OCI-LY1 (cell line): Measurements from ENCODE around the gene HDLBP.

Experiments used
- H2AFZ ChIP-seq: fragments of 200-600 bp; sonication (generic), shearing (Covaris generic); 2 replicates; pipeline ENCODE4 v1.6.0; 2014; ENCODE audit warnings: antibody characterized with exemption, mild to moderate bottlenecking, low read length
- H3F3A ChIP-seq: fragments of 200-600 bp; sonication (generic), shearing (Covaris generic); 2 replicates; pipeline ENCODE4 v1.6.0; 2014; ENCODE audit warnings: mild to moderate bottlenecking, antibody characterized with exemption, low read length, moderate library complexity; ENCODE audit not compliant: insufficient read depth
- H3K27ac ChIP-seq: fragments of 200-600 bp; sonication (generic); 2 replicates; pipeline ENCODE4 v1.5.1; 2014; ENCODE audit warnings: low read length, mixed run types, mild to moderate bottlenecking, low read depth; ENCODE audit not compliant: poor library complexity, severe bottlenecking
- H3K27me3 ChIP-seq: fragments of 200-600 bp; sonication (generic); 2 replicates; pipeline ENCODE4 v1.6.0; 2014; ENCODE audit warnings: antibody characterized with exemption, mild to moderate bottlenecking, low read length, moderate library complexity; ENCODE audit not compliant: insufficient read depth
- H3K36me3 ChIP-seq: fragments of 200-600 bp; sonication (generic); 2 replicates; pipeline ENCODE4 v1.6.1; 2014; ENCODE audit warnings: mild to moderate bottlenecking, antibody characterized with exemption, low read length, moderate library complexity, mixed read lengths; ENCODE audit not compliant: insufficient read depth
- H3K4me1 ChIP-seq: fragments of 200-600 bp; sonication (generic); 2 replicates; pipeline ENCODE4 v1.5.1; 2014; ENCODE audit warnings: mild to moderate bottlenecking, low read length, moderate library complexity; ENCODE audit not compliant: insufficient read depth, severe bottlenecking
- H3K4me2 ChIP-seq: fragments of 200-600 bp; sonication (generic), shearing (Covaris generic); 2 replicates; pipeline ENCODE4 v1.6.1; 2014; ENCODE audit warnings: low read length
- H3K4me3 ChIP-seq: fragments of 200-600 bp; sonication (generic); 2 replicates; pipeline ENCODE4 v1.5.1; 2014; ENCODE audit warnings: low read length, low read depth, mild to moderate bottlenecking, mixed read lengths; ENCODE audit not compliant: poor library complexity, severe bottlenecking
- H3K79me2 ChIP-seq: fragments of 200-600 bp; shearing (Covaris generic); 2 replicates; pipeline ENCODE4 v1.6.1; 2016; ENCODE audit warnings: mixed run types, low read length, mixed read lengths; ENCODE audit not compliant: insufficient read depth
- H3K9ac ChIP-seq: fragments of 200-600 bp; sonication (generic), shearing (Covaris generic); 2 replicates; pipeline ENCODE4 v1.6.1; 2014; ENCODE audit warnings: mild to moderate bottlenecking, low read length, mixed read lengths
- H3K9me2 ChIP-seq: fragments of 200-600 bp; sonication (generic), shearing (Covaris generic); 2 replicates; pipeline ENCODE4 v1.6.1; 2014; ENCODE audit warnings: low read depth, mild to moderate bottlenecking, low read length, mixed read lengths
- H3K9me3 ChIP-seq: fragments of 200-600 bp; shearing (Covaris generic); 2 replicates; pipeline ENCODE4 v1.6.1; 2014; ENCODE audit warnings: low read length, mixed read lengths
- H4K20me1 ChIP-seq: fragments of 200-600 bp; sonication (generic), shearing (Covaris generic); 2 replicates; pipeline ENCODE4 v1.6.0; 2016; ENCODE audit warnings: mild to moderate bottlenecking, low read length; ENCODE audit not compliant: insufficient read depth
- EZH2 ChIP-seq: fragments of 200-600 bp; sonication (generic), shearing (Covaris generic); IDR thresholded peaks from 2 replicates; pipeline ENCODE4 v1.8.0; 2017; ENCODE audit warnings: borderline replicate concordance, mixed run types, mild to moderate bottlenecking, antibody characterized with exemption, low read length, moderate library complexity, mixed read lengths
- TF ChIP-seq, protein P1 (sequence below): fragments of 200-600 bp; sonication (generic), shearing (Covaris generic); IDR thresholded peaks from 2 replicates; pipeline ENCODE4 v1.5.1; 2017; ENCODE audit warnings: mild to moderate bottlenecking, antibody characterized with exemption, low read length, moderate library complexity, mixed read lengths

The HDLBP gene

DNA sequence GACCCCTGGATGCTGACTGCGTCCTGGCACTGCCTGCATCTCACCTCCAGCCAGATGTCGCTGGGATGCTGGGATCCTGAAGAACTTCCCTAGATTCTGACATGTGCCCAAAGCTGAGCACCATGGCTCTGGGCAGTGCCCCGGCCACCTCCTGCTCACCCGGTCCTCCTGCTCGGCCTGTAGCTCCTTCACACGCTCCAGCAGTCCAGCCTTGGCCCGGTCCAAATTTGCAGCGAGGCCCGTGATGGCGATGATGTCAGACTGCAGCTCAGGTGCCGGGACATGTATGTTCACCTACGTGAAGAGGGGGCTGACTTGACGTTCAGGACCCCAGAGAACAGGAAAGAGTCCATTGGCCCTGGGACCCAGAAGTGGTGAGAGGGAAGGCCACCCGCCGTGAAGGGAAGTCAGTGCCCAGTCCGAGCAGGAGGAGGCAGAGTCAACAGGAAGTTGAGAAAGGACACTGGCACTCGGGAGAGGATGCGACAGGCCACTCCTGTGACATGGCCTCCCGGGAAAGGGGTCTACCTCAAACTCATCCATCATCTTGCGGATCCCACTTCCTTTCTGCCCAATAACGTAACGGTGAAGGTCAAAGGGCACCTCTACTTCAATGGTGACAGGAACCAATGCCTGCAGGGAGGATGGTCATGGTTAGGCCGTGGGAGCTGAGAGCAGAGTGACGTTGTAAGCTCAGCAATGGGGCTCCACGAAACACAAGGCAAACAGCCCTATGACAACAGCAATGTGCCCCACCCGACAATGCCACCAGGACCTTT is 80.3 kb downstream of the HDLBP start:
- peaks cover 94% of the 10 kb centered on the region for H3K36me3 ChIP-seq
- no peak for TF ChIP-seq EZH2
- TF ChIP-seq, protein P1, sequence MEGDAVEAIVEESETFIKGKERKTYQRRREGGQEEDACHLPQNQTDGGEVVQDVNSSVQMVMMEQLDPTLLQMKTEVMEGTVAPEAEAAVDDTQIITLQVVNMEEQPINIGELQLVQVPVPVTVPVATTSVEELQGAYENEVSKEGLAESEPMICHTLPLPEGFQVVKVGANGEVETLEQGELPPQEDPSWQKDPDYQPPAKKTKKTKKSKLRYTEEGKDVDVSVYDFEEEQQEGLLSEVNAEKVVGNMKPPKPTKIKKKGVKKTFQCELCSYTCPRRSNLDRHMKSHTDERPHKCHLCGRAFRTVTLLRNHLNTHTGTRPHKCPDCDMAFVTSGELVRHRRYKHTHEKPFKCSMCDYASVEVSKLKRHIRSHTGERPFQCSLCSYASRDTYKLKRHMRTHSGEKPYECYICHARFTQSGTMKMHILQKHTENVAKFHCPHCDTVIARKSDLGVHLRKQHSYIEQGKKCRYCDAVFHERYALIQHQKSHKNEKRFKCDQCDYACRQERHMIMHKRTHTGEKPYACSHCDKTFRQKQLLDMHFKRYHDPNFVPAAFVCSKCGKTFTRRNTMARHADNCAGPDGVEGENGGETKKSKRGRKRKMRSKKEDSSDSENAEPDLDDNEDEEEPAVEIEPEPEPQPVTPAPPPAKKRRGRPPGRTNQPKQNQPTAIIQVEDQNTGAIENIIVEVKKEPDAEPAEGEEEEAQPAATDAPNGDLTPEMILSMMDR = no peak

DNA sequence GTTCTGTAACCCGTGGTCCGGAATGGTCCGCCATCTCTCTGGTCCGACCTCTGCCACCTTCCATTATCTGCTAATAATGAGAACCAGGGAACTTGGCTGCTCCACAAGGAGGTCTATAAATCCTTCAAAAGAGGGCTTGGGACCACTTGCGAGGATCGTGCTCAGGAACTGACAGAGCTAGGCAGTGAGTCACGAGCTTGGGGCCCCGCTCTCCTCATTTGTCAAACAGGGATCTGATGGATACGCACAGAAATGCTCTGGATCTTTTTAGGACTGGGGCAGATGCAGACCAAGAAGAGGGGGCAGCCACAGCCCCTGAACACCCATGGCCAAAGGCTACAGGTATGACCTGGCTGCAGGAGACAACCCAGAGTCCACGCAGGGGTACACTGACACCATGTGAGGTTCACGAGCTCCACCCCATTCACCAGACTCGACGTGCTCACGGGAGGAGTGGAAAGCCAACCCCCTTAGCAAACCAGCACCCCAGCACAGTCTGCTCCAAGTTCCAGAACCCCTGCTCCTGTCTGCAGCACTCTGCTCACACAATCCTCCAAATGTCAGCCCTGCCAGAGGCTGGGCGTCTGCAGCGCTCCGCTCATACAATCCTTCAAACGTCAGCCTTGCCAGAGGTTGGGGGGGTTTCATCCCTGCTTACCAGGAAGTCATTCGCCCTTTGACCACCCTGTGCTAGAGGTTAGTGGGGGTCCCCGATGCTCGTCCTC is 81.2 kb downstream of the HDLBP start:
- H4K20me1 ChIP-seq = no peaks in the 10 kb centered on the region
- no peak overlapping the region for H3K4me2 ChIP-seq
- no peaks in the 10 kb centered on the region for H3K9me3 ChIP-seq
- no peak overlapping the region for H3K27ac ChIP-seq
- H3K4me3 ChIP-seq = no peak overlapping the region
- no peaks in the 10 kb centered on the region for H3K27me3 ChIP-seq
- H3K9me2 ChIP-seq = no peaks in the 10 kb centered on the region
- H3K9ac ChIP-seq = no peak overlapping the region
- peaks cover 92% of the 10 kb centered on the region for H3K36me3 ChIP-seq
- no peaks in the 10 kb centered on the region for H3F3A ChIP-seq
- TF ChIP-seq EZH2 = no peak
- TF ChIP-seq, protein P1 = no peak
- H3K4me1 ChIP-seq = no peaks in the 10 kb centered on the region
- H2AFZ ChIP-seq = no peak overlapping the region
- H3K79me2 ChIP-seq = no peaks in the 10 kb centered on the region

More for the DNA sequence above, 80.3 kb downstream of the HDLBP start:
- H3K27me3 ChIP-seq = no peaks in the 10 kb centered on the region
- no peaks in the 10 kb centered on the region for H3K9me3 ChIP-seq
- H3F3A ChIP-seq = no peaks in the 10 kb centered on the region
- H3K9ac ChIP-seq = no peak overlapping the region
- no peak overlapping the region for H2AFZ ChIP-seq
- H3K4me3 ChIP-seq = no peak overlapping the region
- H3K27ac ChIP-seq = no peak overlapping the region
- no peaks in the 10 kb centered on the region for H3K4me1 ChIP-seq
- H3K79me2 ChIP-seq = no peaks in the 10 kb centered on the region
- H4K20me1 ChIP-seq = no peaks in the 10 kb centered on the region
- H3K4me2 ChIP-seq = no peak overlapping the region
- H3K9me2 ChIP-seq = no peaks in the 10 kb centered on the region

DNA sequence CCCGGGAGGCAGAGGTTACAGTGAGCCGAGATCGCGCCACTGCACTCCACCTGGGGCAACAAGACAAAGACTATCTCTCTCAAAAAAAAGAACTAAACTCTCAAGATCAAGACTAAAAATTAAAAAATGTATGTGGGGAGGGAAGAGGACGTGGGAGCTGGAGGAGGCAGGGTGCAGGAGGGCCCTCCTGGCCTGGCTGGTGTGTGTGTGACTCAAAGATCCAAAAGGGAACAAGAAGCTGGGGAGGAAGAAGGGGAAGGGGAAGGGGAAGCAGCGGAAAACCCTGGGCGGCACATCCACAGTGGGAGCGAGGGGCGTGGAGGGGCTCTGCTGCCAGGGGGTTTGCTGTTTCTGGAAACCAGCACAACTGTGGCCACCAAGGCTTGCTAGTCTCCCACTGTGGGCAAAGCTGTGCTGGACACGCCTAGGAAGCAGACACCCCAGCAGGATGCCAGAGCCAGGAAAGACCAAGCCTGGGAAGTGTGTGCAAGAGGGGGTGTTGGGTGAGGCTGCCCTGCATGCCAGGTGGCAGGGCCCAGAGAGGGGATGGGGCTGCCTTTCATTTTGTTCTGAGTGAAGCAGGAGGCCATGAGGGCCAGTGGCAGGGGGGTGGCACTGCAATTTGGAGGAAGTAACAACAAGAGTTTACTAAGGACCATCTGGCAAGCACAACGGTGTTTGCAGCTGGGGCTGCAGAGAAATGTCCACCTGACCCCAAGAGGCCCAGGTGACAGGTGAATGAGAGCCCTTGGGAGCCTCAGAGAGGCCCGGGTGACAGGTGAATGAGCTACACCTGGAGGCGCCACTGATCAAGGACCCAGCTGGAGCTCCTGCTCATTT is 82.5 kb downstream of the HDLBP start:
- no peaks in the 10 kb centered on the region for H3F3A ChIP-seq
- no peak overlapping the region for H3K9ac ChIP-seq
- no peaks in the 10 kb centered on the region for H4K20me1 ChIP-seq
- no peaks in the 10 kb centered on the region for H3K4me1 ChIP-seq
- no peak overlapping the region for H2AFZ ChIP-seq
- TF ChIP-seq, protein P1 = no peak
- no peak for TF ChIP-seq EZH2
- no peak overlapping the region for H3K4me2 ChIP-seq
- H3K27me3 ChIP-seq = no peaks in the 10 kb centered on the region
- no peaks in the 10 kb centered on the region for H3K79me2 ChIP-seq
- H3K9me2 ChIP-seq = no peaks in the 10 kb centered on the region
- H3K9me3 ChIP-seq = no peaks in the 10 kb centered on the region
- peaks cover 92% of the 10 kb centered on the region for H3K36me3 ChIP-seq
- no peak overlapping the region for H3K4me3 ChIP-seq
- no peak overlapping the region for H3K27ac ChIP-seq
